ENCODE results near the gene ZNF385C.

ZNF385C gene

GRCh38 chr17:42088736-42089135 lies 9.5 kb downstream of the ZNF385C start:
- no peaks in the 10 kb centered on the region for H3K4me1 ChIP-seq
- DNase-seq (ENCODE audit: low spot score in 2 of 2) = no peak
- H3K36me3 ChIP-seq (replicated peaks) = no peaks in the 10 kb centered on the region
- in situ Hi-C loops (cut with MboI; ENCODE audit: low sequenced_read_pairs) = no loop called here
- no peak overlapping the region for H3K4me3 ChIP-seq
- peaks cover 8% of the 10 kb centered on the region for H3K27me3 ChIP-seq (ENCODE audit: low read depth)
- no peaks in the 10 kb centered on the region for H3K9me3 ChIP-seq

GRCh38 chr17:42087736-42088705 lies 10.3 kb downstream of the ZNF385C start:
- Histone ChIP-seq H3K36me3 (replicated peaks) (no peaks in the 10 kb centered on the region), H3K4me3 (no peak overlapping the region), H3K4me1 (no peaks in the 10 kb centered on the region), H3K9me3 (no peaks in the 10 kb centered on the region), H3K27me3 (ENCODE audit: low read depth) (peaks cover 8% of the 10 kb centered on the region)
- no peak for DNase-seq (ENCODE audit: low spot score in 2 of 2)
- in situ Hi-C loops (cut with MboI; ENCODE audit: low sequenced_read_pairs) = no loop called here

GRCh38 chr17:42087042-42087701 lies 11.1 kb downstream of the ZNF385C start:
- H3K36me3 ChIP-seq (replicated peaks) = no peaks in the 10 kb centered on the region
- H3K9me3 ChIP-seq = no peaks in the 10 kb centered on the region
- DNase-seq (ENCODE audit: low spot score in 2 of 2) = no peak
- in situ Hi-C loops (cut with MboI; ENCODE audit: low sequenced_read_pairs) = no loop called here
- peaks cover 8% of the 10 kb centered on the region for H3K27me3 ChIP-seq (ENCODE audit: low read depth)
- H3K4me1 ChIP-seq = no peaks in the 10 kb centered on the region
- no peak overlapping the region for H3K4me3 ChIP-seq

DNA sequence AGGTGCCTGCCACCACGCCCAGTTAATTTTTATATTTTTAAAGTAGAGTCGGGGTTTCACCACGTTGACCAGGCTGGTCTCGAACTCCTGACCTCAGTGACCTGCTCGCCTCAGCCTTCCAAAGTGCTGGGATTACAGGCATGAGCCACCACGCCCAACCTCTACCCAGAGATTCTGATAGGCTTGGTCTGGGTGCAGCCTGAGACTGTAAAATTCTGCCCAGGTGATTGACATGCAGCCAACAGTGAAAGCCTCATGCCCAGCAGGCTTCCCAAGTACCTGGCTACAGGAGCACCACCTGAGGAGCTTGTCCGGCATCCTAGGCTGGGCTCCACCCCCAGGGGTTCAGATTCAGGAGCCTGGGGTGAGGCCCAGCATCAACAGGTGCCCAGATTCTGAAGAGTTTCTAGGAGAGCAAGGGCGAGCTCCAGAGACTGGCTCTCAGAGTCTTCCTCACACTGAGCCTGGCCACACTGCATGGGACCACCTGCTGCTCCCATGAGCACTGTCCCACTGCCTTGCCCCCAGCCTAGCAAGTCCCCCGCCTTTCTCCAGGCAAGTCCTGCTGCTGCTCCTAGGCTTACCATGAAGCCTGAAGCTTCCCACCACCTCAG lies 16.6 kb downstream of the ZNF385C start:
- in situ Hi-C loops (cut with MboI; ENCODE audit: low sequenced_read_pairs) = no loop called here
- no peaks in the 10 kb centered on the region for H3K27me3 ChIP-seq (ENCODE audit: low read depth)
- H3K9me3 ChIP-seq = no peaks in the 10 kb centered on the region
- no peaks in the 10 kb centered on the region for H3K4me1 ChIP-seq
- peak in 1 of 2 experiments; percentile 0 for DNase-seq (ENCODE audit: low spot score in 2 of 2)
- no peak overlapping the region for H3K4me3 ChIP-seq
- no peaks in the 10 kb centered on the region for H3K36me3 ChIP-seq (replicated peaks)

GRCh38 chr17:42079541-42079940 lies 18.7 kb downstream of the ZNF385C start:
- no peaks in the 10 kb centered on the region for H3K9me3 ChIP-seq
- in situ Hi-C loops (cut with MboI; ENCODE audit: low sequenced_read_pairs) = no loop called here
- no peaks in the 10 kb centered on the region for H3K27me3 ChIP-seq (ENCODE audit: low read depth)
- H3K4me1 ChIP-seq = no peaks in the 10 kb centered on the region
- no peak for DNase-seq (ENCODE audit: low spot score in 2 of 2)
- no peak overlapping the region for H3K4me3 ChIP-seq
- no peaks in the 10 kb centered on the region for H3K36me3 ChIP-seq (replicated peaks)

GRCh38 chr17:42078396-42079043 lies 19.8 kb downstream of the ZNF385C start:
- DNase-seq (ENCODE audit: low spot score in 2 of 2) = no peak
- H3K36me3 ChIP-seq (replicated peaks) = no peaks in the 10 kb centered on the region
- in situ Hi-C loops (cut with MboI; ENCODE audit: low sequenced_read_pairs) = no loop called here
- no peak overlapping the region for H3K4me3 ChIP-seq
- no peaks in the 10 kb centered on the region for H3K9me3 ChIP-seq
- no peaks in the 10 kb centered on the region for H3K27me3 ChIP-seq (ENCODE audit: low read depth)
- no peaks in the 10 kb centered on the region for H3K4me1 ChIP-seq

GRCh38 chr17:42077755-42078154 lies 20.5 kb downstream of the ZNF385C start:
- Histone ChIP-seq H3K27me3 (ENCODE audit: low read depth) (no peaks in the 10 kb centered on the region), H3K9me3 (no peaks in the 10 kb centered on the region), H3K36me3 (replicated peaks) (no peaks in the 10 kb centered on the region), H3K4me3 (no peak overlapping the region), H3K4me1 (no peaks in the 10 kb centered on the region)
- in situ Hi-C loops (cut with MboI; ENCODE audit: low sequenced_read_pairs) = no loop called here
- no peak for DNase-seq (ENCODE audit: low spot score in 2 of 2)

- Histone ChIP-seq H3K36me3 (replicated peaks) (no peaks in the 10 kb centered on the region), H3K4me1 (peaks cover 1% of the 10 kb centered on the region; the same call in 1 of the 2 replicates), H3K9me3 (no peaks in the 10 kb centered on the region), H3K4me3 (no peak overlapping the region), H3K27me3 (ENCODE audit: low read depth) (no peaks in the 10 kb centered on the region)
- no peak for DNase-seq (ENCODE audit: low spot score in 2 of 2)
- in situ Hi-C loops (cut with MboI; ENCODE audit: low sequenced_read_pairs) = no loop called here
Measured at GRCh38 chr17:42076797-42077559, 21.3 kb downstream of the ZNF385C start.

- H3K27me3 ChIP-seq (ENCODE audit: low read depth) = no peaks in the 10 kb centered on the region
- peaks cover 4% of the 10 kb centered on the region; the same call in 1 of the 2 replicates for H3K4me1 ChIP-seq
- in situ Hi-C loops (cut with MboI; ENCODE audit: low sequenced_read_pairs) = no loop called here
Measured at GRCh38 chr17:42075789-42076188, 22.5 kb downstream of the ZNF385C start.

DNA sequence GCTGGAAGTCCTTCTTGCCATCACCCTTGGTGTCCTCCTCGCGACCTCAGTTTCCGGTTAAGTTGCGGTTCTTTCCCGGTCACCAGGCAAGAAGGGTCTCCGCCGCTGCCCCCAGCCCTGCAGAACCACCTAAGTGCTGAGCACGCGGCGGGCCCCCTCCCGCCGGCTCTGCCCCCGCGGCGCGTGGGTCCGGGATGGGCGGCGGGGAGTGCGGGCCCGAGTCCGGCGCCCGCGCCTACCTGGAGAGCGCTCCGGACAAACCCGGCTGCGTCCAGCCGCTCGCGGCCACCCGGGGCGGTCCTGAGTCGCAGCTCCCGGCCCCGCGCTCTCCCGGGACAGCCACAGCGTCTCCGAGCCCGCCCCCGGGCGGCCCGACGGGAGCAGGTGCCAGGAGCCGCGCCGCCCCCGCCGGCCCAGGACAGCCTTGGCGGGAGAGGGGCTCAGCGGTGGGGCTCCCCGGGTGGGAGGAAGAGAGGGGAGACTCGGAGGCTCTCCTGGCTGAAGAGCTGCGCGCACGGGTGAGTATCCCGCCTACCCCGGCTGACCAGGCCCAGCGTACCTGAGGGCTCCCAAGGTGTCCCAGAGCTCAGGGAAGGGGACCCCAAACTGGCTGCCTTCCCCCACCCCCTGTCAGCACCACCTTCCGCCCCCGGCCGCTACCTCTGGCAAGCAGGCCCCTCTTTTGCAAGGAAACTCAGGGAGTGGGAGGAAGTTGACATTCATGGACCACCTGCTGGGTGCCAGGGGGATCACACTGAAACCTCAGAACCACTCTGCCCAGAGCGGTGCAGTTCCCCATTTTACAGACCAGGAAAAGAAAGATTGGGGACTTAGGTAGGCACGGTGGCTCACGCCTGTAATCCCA lies 25.7 kb downstream of the ZNF385C start:
- peak in 1 of 2 experiments; percentile 64 for DNase-seq (ENCODE audit: low spot score in 2 of 2)
- in situ Hi-C loops (cut with MboI; ENCODE audit: low sequenced_read_pairs) = no loop called here
- Histone ChIP-seq H3K4me1 (peaks cover 4% of the 10 kb centered on the region; the same call in 1 of the 2 replicates), H3K9me3 (no peaks in the 10 kb centered on the region), H3K4me3 (peak overlapping the region; percentile 34), H3K36me3 (replicated peaks) (no peaks in the 10 kb centered on the region), H3K27me3 (ENCODE audit: low read depth) (no peaks in the 10 kb centered on the region)

More at GRCh38 chr17:42075789-42076188, 22.5 kb downstream of the ZNF385C start:
- Histone ChIP-seq H3K4me3 (no peak overlapping the region), H3K36me3 (replicated peaks) (no peaks in the 10 kb centered on the region), H3K9me3 (no peaks in the 10 kb centered on the region)
- DNase-seq (ENCODE audit: low spot score in 2 of 2) = no peak

GRCh38 chr17:42071810-42072209 lies 26.5 kb downstream of the ZNF385C start:
- Histone ChIP-seq H3K9me3 (no peaks in the 10 kb centered on the region), H3K36me3 (replicated peaks) (no peaks in the 10 kb centered on the region), H3K27me3 (ENCODE audit: low read depth) (no peaks in the 10 kb centered on the region), H3K4me1 (peaks cover 4% of the 10 kb centered on the region; the same call in 1 of the 2 replicates), H3K4me3 (peak overlapping the region; percentile 34)
- peak in 1 of 2 experiments; percentile 27 for DNase-seq (ENCODE audit: low spot score in 2 of 2)
- in situ Hi-C loops (cut with MboI; ENCODE audit: low sequenced_read_pairs) = no loop called here

- no peak for DNase-seq (ENCODE audit: low spot score in 2 of 2)
- no peak overlapping the region for H3K4me3 ChIP-seq
- H3K27me3 ChIP-seq (ENCODE audit: low read depth) = no peaks in the 10 kb centered on the region
- in situ Hi-C loops (cut with MboI; ENCODE audit: low sequenced_read_pairs) = no loop called here
- H3K9me3 ChIP-seq = no peaks in the 10 kb centered on the region
- peaks cover 4% of the 10 kb centered on the region; the same call in 1 of the 2 replicates for H3K4me1 ChIP-seq
- H3K36me3 ChIP-seq (replicated peaks) = no peaks in the 10 kb centered on the region
Measured at GRCh38 chr17:42068979-42069378, 29.3 kb downstream of the ZNF385C start.
